KOPT-K1 (cell line): ENCODE results near the gene PAPPA.

ENCODE experiments used
- H3K27ac ChIP-seq: fragments of 200-600 bp; sonication (generic); 2 replicates; pipeline ENCODE4 v1.5.1; 2016; ENCODE audit warnings: antibody characterized with exemption, mild to moderate bottlenecking, low read depth, low read length; ENCODE audit not compliant: poor library complexity, severe bottlenecking
- H3K36me3 ChIP-seq: fragments of 200-600 bp; sonication (generic); 2 replicates; pipeline ENCODE4 v1.5.1; 2017; ENCODE audit warnings: antibody characterized with exemption, mild to moderate bottlenecking, low read length, moderate library complexity; ENCODE audit not compliant: insufficient read depth
- H3K9me3 ChIP-seq: fragments of 200-600 bp; sonication (generic); 2 replicates; pipeline ENCODE4 v1.5.1; 2017; ENCODE audit warnings: antibody characterized with exemption, low read length, mild to moderate bottlenecking; ENCODE audit not compliant: insufficient read depth, poor library complexity, severe bottlenecking

The PAPPA gene

GRCh38 chr9:116358251-116358650, 204.7 kb downstream of the PAPPA start:
- H3K9me3 ChIP-seq = no peaks in the 10 kb centered on the region
- H3K36me3 ChIP-seq = no peaks in the 10 kb centered on the region
- no peak overlapping the region for H3K27ac ChIP-seq

GRCh38 chr9:116360016-116360415, 206.4 kb downstream of the PAPPA start:
- Histone ChIP-seq H3K27ac (no peak overlapping the region), H3K36me3 (no peaks in the 10 kb centered on the region), H3K9me3 (no peaks in the 10 kb centered on the region)

GRCh38 chr9:116360989-116361388, 207.4 kb downstream of the PAPPA start:
- no peak overlapping the region for H3K27ac ChIP-seq
- H3K9me3 ChIP-seq = no peaks in the 10 kb centered on the region
- H3K36me3 ChIP-seq = no peaks in the 10 kb centered on the region

GRCh38 chr9:116361547-116361946, 208.0 kb downstream of the PAPPA start:
- Histone ChIP-seq H3K36me3 (no peaks in the 10 kb centered on the region), H3K9me3 (no peaks in the 10 kb centered on the region), H3K27ac (no peak overlapping the region)

GRCh38 chr9:116362493-116362892, 208.9 kb downstream of the PAPPA start:
- Histone ChIP-seq H3K9me3 (no peaks in the 10 kb centered on the region), H3K36me3 (no peaks in the 10 kb centered on the region), H3K27ac (no peak overlapping the region)

- H3K36me3 ChIP-seq = no peaks in the 10 kb centered on the region
- H3K27ac ChIP-seq = no peak overlapping the region
- no peaks in the 10 kb centered on the region for H3K9me3 ChIP-seq
These were observed 211.5 kb downstream of the PAPPA start for GRCh38 chr9:116365056-116365471.

GRCh38 chr9:116366241-116366640, 212.7 kb downstream of the PAPPA start:
- H3K9me3 ChIP-seq = no peaks in the 10 kb centered on the region
- no peaks in the 10 kb centered on the region for H3K36me3 ChIP-seq
- no peak overlapping the region for H3K27ac ChIP-seq

GRCh38 chr9:116368680-116369079, 215.1 kb downstream of the PAPPA start:
- H3K36me3 ChIP-seq = no peaks in the 10 kb centered on the region
- no peak overlapping the region for H3K27ac ChIP-seq
- no peaks in the 10 kb centered on the region for H3K9me3 ChIP-seq

GRCh38 chr9:116369706-116370105, 216.1 kb downstream of the PAPPA start:
- no peaks in the 10 kb centered on the region for H3K9me3 ChIP-seq
- H3K27ac ChIP-seq = no peak overlapping the region
- H3K36me3 ChIP-seq = no peaks in the 10 kb centered on the region

- Histone ChIP-seq H3K36me3 (no peaks in the 10 kb centered on the region), H3K27ac (no peak overlapping the region), H3K9me3 (no peaks in the 10 kb centered on the region)
These were observed 217.0 kb downstream of the PAPPA start for GRCh38 chr9:116370556-116370955.

GRCh38 chr9:116372081-116372673, 218.6 kb downstream of the PAPPA start:
- Histone ChIP-seq H3K27ac (no peak overlapping the region), H3K9me3 (no peaks in the 10 kb centered on the region), H3K36me3 (no peaks in the 10 kb centered on the region)

GRCh38 chr9:116372786-116373185, 219.2 kb downstream of the PAPPA start:
- no peaks in the 10 kb centered on the region for H3K9me3 ChIP-seq
- H3K36me3 ChIP-seq = no peaks in the 10 kb centered on the region
- no peak overlapping the region for H3K27ac ChIP-seq

- H3K27ac ChIP-seq = no peak overlapping the region
- no peaks in the 10 kb centered on the region for H3K9me3 ChIP-seq
- H3K36me3 ChIP-seq = no peaks in the 10 kb centered on the region
These were observed 223.7 kb downstream of the PAPPA start for GRCh38 chr9:116377179-116377798.

GRCh38 chr9:116378873-116379272, 225.3 kb downstream of the PAPPA start:
- H3K36me3 ChIP-seq = no peaks in the 10 kb centered on the region
- H3K9me3 ChIP-seq = no peaks in the 10 kb centered on the region
- H3K27ac ChIP-seq = no peak overlapping the region

- Histone ChIP-seq H3K9me3 (no peaks in the 10 kb centered on the region), H3K27ac (no peak overlapping the region), H3K36me3 (no peaks in the 10 kb centered on the region)
These were observed 226.2 kb downstream of the PAPPA start for GRCh38 chr9:116379821-116380220.

- Histone ChIP-seq H3K36me3 (no peaks in the 10 kb centered on the region), H3K27ac (no peak overlapping the region), H3K9me3 (no peaks in the 10 kb centered on the region)
These were observed 227.0 kb downstream of the PAPPA start for GRCh38 chr9:116380496-116380995.
